Type B pancreatic cell (in vitro differentiated cells): ENCODE measurements around the gene SSH2. TPM values are rescaled to one million over a fixed set of nuclear protein-coding genes. Genes with fewer than 3 reads are reported as not detected.

Experiments
- DNase-seq: peaks from one replicate; pipeline ENCODE4 v3.0.0; 2021; ENCODE audit warnings: mixed read lengths; ENCODE audit not compliant: unreplicated experiment; ENCODE audit errors: extremely low spot score
- H3K27ac Mint-ChIP-seq: 2 replicates; pipeline ENCODE4 v1.8.0; 2021; ENCODE audit warnings: mild to moderate bottlenecking, mixed read lengths
- H3K27me3 Mint-ChIP-seq: 2 replicates; pipeline ENCODE4 v1.8.0; 2021; ENCODE audit warnings: mixed read lengths
- H3K36me3 Mint-ChIP-seq: 2 replicates; pipeline ENCODE4 v1.8.0; 2021; ENCODE audit warnings: mixed read lengths
- H3K4me1 Mint-ChIP-seq: one replicate; pipeline ENCODE4 v1.8.0; 2021; ENCODE audit warnings: mixed read lengths; ENCODE audit not compliant: unreplicated experiment
- H3K4me3 Mint-ChIP-seq: 2 replicates; pipeline ENCODE4 v1.8.0; 2021; ENCODE audit warnings: mild to moderate bottlenecking, mixed read lengths
- H3K9me3 Mint-ChIP-seq: 2 replicates; pipeline ENCODE4 v1.8.0; 2021; ENCODE audit warnings: mixed read lengths
- total RNA-seq: library from RNA; stranded (reverse); gene quantifications from 2 replicates; pipeline ENCODE4 v1.2.1, GENCODE V29; 2021; ENCODE audit warnings: low replicate concordance
- TF ChIP-seq, protein P1 (sequence below): fragments of 200-600 bp; sonication (generic); conservative IDR thresholded peaks from 2 replicates; pipeline ENCODE4 v1.5.0; 2021; ENCODE audit warnings: antibody characterized with exemption, mild to moderate bottlenecking

Gene SSH2
- total RNA-seq, 1 donor from 2014 or later = 23.8 TPM

DNA sequence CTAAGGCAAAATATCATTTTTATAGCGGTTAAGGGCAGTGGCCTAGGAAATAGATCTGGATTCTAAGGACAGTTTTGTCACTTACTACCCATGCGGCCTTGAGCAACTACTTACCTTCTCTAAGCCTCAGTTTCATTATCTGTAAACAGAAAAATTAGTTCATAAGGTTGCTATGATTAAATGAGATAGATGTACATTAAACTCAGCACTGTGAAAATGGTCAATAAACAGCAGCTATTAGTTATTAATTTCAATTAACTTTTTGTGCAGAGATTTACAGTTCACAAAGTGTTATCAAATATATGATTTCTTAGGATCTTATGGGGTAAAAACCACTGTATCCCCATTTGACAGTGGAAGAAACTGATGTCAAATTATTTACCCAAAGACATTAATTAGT, 171.8 kb downstream of the SSH2 start:
- Mint-ChIP-seq H3K4me3 (no peak overlapping the region), H3K36me3 (no peaks in the 10 kb centered on the region), H3K9me3 (no peaks in the 10 kb centered on the region), H3K4me1 (peaks cover 15% of the 10 kb centered on the region), H3K27ac (no peak overlapping the region), H3K27me3 (peaks cover 15% of the 10 kb centered on the region)
- no peak for DNase-seq
- TF ChIP-seq, protein P1, sequence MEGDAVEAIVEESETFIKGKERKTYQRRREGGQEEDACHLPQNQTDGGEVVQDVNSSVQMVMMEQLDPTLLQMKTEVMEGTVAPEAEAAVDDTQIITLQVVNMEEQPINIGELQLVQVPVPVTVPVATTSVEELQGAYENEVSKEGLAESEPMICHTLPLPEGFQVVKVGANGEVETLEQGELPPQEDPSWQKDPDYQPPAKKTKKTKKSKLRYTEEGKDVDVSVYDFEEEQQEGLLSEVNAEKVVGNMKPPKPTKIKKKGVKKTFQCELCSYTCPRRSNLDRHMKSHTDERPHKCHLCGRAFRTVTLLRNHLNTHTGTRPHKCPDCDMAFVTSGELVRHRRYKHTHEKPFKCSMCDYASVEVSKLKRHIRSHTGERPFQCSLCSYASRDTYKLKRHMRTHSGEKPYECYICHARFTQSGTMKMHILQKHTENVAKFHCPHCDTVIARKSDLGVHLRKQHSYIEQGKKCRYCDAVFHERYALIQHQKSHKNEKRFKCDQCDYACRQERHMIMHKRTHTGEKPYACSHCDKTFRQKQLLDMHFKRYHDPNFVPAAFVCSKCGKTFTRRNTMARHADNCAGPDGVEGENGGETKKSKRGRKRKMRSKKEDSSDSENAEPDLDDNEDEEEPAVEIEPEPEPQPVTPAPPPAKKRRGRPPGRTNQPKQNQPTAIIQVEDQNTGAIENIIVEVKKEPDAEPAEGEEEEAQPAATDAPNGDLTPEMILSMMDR = no peak

DNA sequence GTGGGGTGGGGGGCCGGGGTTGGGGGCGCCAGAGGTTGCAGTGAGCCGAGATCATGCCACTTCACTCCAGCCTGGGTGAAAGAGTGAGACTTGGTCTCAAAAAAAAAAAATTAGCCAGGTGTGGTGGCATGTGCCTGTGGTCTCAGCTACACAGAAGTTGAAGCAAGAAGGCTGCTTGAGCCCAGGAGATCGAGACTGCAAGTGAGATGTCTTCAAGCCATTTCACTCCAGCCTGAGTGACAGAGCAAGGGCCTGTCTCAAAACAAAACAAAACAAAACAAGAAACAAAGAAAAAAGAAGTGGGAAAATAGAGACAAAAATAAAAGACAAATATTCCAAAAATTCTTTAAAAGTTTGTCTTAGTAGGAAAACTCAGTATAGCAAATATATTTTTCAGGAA, 172.2 kb downstream of the SSH2 start:
- Mint-ChIP-seq H3K4me1 (peaks cover 15% of the 10 kb centered on the region), H3K27me3 (peaks cover 15% of the 10 kb centered on the region), H3K9me3 (no peaks in the 10 kb centered on the region), H3K4me3 (no peak overlapping the region), H3K27ac (no peak overlapping the region), H3K36me3 (no peaks in the 10 kb centered on the region)
- TF ChIP-seq, protein P1 = no peak
- DNase-seq = no peak

DNA sequence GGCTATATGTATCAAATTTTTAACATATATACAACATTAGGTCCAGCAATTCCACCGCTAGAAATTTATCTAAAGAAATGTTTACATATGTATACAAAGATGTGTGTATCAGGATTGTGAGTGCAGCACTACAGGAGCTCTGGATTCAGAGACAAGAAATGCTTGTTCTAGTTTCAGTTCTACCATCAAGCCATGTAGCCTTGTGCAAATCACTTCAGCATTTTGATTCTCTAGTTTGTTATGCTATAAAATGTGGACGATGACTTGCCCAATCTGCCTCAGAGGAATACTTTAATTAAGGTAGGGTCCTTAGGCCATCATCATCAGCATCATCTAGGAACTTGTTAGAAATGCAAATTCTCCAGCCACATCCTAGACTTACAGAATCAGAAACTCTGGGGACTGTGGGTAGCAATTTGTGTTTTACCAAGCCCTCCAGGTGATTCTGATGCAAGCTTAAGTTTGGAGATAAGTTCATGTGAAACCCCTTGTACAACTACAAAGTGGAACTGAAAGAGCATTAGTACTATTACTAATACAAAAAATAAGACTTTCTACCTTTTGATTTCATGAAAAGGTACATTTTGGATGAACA, 176.1 kb downstream of the SSH2 start:
- no peaks in the 10 kb centered on the region for H3K4me1 Mint-ChIP-seq
- no peak overlapping the region for H3K27ac Mint-ChIP-seq
- H3K4me3 Mint-ChIP-seq = no peak overlapping the region
- H3K36me3 Mint-ChIP-seq = no peaks in the 10 kb centered on the region
- H3K9me3 Mint-ChIP-seq = no peaks in the 10 kb centered on the region
- no peaks in the 10 kb centered on the region for H3K27me3 Mint-ChIP-seq
- no peak for DNase-seq
- TF ChIP-seq, protein P1 = no peak

DNA sequence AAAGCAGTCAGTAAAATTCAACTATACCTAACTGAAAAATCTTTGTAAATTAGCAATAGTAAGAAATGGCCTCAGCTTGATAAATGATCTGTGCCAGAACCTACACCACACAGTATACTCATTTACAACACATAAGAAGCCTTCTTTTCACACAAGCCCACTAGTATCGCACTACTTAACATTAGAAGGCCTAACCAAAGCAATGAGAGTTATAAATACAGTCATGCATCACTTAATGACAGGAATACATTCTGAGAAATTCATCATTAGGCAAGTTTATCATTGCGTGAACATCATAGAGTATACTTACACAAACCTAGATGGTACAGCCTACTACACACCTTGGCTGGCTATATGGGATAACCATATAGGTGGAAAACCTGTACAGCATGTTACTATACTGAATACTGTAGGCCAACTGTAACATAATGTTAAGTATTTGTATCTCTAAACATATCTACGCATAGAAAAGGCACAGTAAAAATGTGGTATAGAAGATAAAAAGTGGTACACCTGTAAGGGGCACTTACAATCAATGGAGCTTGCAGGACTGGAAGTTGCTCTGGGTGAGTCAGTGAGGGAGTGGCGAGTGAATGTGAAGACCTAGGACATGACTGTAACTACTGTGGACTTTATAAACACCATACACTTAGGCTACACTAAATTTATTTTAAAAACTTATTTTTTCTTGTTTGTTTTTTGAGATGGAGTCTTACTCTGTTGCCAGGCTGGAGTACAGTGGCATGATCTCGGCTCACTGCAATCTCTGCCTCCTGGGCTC, 180.8 kb downstream of the SSH2 start:
- DNase-seq = no peak
- Mint-ChIP-seq H3K36me3 (no peaks in the 10 kb centered on the region), H3K27me3 (no peaks in the 10 kb centered on the region), H3K9me3 (no peaks in the 10 kb centered on the region), H3K4me1 (peaks cover 4% of the 10 kb centered on the region), H3K27ac (no peak overlapping the region), H3K4me3 (no peak overlapping the region)
- TF ChIP-seq, protein P1 = no peak

DNA sequence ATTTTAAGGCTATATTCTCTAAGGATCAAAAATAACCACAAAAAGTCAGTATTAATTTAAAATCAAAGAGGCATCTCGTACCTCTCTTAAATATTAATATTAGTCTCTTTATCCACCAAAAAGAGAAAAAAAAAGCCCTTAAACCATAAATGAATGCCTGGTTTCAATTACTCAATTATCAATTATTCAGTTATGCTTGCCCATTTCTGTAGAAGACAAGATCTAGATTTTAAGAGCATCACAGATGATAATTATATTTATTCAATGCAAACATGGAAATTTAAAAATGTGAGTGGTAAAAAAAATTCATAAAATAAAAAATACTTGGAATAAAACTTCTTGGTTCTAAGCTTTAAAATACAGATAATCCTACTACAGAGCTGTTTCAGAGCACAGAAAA, 181.6 kb downstream of the SSH2 start:
- Mint-ChIP-seq H3K9me3 (no peaks in the 10 kb centered on the region), H3K27ac (no peak overlapping the region), H3K4me3 (no peak overlapping the region), H3K36me3 (no peaks in the 10 kb centered on the region), H3K27me3 (no peaks in the 10 kb centered on the region), H3K4me1 (peaks cover 4% of the 10 kb centered on the region)
- no peak for DNase-seq
- TF ChIP-seq, protein P1 = no peak
